NCI-H446 (cell line): ENCODE results near the gene ABHD14A.

Source experiments
- DNase-seq, 2 experiments: peaks; one replicate each; lab custom pipeline; 2025; lab: John Stamatoyannopoulos, UW

Gene ABHD14A

DNA sequence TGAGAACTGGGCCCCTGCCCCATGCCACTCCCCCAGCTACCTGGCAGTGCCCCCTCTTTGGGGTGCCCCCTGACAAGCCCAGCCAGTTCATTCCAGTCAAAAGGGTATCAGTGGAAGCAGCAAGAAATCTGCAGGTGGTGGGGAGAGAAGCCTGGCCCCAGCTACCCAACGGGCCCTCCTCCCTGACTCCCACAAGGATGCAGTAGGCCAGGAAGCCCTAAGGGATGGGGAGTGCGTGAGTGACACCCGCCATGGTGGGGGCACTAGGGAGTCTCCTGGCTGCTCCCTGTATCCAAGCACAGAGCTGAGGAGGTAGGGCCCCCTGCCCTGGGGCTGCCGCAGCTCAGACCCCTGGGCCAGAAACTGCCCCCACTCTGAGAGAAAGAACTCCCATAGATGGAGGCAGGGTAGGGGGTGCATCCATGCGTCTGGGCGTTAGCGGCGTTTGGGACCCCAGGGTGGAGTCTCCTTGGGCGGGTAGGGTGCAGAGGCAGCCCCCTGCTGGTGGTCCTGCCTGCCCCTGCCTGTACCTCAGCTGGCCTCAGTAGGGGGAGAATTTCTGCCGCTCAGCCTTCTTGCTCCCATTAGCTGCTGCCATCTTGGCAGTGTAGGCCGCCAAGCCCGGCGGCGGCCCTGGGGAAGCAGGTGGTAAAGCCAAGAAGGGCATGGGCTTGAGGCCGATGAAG is 17.2 kb upstream of the ABHD14A start:
- no peak for DNase-seq

DNA sequence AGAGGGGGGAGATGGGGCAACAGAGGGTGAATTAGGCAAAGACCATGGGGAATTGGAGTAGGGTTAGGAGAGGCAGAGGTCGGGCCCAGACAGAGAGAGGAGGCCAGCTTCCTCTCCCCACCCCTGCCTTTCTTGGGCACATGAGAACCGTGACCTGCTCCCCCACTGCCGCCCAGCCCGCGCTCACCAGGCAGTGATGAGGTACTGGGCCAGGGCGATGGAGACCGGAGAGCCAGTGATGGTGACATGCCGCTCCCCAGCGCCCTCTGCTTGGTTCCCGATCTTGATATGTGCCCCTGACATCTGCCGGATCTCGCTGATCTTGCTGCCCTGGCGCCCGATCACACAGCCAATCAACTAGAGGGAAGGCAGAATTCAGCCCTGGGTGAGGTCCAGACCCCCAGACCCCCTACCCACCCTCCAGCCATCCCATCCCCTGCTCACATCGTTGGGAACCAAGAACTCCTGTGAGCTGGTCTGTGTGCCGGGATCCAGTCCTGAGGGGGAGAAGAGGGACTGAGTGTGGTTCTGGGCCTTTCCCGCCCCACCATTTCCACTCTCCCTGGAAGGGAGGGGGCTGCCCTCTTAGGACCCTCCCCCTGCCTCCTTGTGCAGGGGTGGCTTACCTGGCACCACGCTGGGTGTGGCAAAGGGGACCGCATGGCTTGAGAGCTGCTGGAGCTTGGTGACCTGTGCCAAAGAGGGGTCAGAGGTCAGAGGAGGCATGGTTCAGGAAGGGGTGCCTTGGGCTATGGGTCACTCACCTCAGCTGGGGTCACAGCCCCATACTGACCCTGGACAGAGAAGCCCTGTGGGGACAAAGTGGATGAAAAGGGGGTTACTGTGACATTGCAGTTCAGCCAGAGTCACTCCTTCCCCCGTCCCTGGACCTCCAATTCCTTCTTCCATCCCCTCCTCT is 16.0 kb upstream of the ABHD14A start:
- no peak for DNase-seq

DNA sequence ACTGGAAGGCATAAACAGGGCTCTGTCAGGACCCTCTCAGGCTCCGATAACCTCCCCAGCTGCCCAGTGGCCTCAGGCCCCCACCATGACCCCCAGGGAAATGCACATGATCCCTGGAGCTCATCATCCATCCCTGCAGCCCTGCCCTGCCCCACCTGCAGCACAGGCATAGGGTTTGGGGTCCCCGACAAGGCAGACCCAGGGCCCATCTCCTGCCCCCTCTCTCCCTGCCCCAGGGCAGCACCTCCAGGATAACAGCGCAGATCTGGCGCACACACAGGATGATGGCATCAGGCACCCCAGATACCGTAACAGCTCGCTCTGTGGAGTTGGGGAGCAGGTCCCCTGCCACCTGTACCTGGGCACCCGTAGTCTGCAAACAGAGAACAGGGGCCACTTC is 15.2 kb upstream of the ABHD14A start:
- DNase-seq = no peak

DNA sequence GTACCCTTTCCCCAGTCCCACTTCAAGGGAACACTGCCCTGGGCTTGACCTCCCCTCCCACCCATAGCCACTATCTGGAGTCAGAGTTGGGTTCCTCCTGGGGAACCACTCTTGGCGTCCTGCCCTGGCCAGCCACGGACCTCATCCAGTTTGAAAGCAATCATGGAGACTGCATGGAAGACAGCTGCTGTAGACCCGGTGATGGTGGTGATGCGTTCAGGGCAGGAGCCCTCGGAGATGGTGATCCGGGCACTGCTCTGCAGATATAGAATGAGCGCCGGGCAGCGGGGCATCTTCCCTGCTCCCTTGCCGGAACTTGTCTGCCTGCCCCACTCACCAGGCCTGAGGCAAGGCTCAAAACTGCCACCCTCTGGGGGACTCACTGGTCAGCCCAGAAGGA is 14.5 kb upstream of the ABHD14A start:
- DNase-seq = no peak

- DNase-seq = no peak
Measured at GRCh38 chr3:51961011-51961410, 13.9 kb upstream of the ABHD14A start.

- DNase-seq = no peak
Measured at GRCh38 chr3:51961602-51962569, 13.0 kb upstream of the ABHD14A start.

GRCh38 chr3:51962854-51963530 is 11.9 kb upstream of the ABHD14A start:
- DNase-seq = peak in 1 of 2 experiments; percentile 31

DNA sequence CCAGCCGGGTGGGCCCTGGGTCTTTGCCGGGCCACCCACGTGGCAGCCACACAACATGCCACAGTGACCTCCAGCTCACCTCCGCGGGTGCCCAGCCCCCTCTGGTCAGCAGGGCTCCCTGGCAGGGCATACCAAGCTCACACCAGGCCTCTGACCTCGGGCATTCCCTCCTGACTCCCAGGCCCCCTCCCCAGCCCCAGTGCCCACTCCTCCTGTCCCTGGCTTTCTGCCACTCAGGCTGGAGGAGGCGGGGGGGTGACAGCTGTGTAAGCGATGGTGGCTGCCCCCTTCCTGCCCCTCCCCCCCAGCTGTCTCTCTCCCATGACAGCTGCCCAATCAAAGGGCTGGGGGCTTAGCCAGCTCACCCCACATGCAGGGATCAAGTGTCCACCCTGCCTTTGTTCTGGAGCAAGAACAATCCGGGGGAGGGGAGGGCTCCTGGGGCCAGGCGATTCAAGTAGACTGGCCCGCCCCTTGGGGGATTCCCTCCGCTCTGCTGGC is 10.9 kb upstream of the ABHD14A start:
- DNase-seq = no peak

DNA sequence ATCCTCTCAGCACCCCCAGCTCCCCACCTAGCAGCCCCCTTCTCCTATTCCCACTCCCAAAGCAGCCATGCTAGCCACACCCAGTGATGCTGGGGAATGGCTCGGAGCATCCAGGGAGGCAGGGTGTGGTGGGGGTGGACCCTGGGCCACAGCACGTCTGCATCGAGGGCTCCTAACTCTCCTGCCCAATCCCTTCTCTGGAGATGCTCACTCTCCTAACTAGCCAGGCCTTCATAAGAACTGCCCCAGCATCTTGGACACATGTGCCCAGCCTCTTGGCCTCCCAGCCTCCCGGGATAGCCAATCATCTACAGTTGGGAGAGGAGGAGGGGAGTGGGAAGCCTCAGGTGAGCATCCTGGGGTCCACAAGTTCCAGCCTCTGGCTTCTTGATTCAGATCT is 10.3 kb upstream of the ABHD14A start:
- no peak for DNase-seq

GRCh38 chr3:51966016-51966415 is 8.8 kb upstream of the ABHD14A start:
- no peak for DNase-seq

DNA sequence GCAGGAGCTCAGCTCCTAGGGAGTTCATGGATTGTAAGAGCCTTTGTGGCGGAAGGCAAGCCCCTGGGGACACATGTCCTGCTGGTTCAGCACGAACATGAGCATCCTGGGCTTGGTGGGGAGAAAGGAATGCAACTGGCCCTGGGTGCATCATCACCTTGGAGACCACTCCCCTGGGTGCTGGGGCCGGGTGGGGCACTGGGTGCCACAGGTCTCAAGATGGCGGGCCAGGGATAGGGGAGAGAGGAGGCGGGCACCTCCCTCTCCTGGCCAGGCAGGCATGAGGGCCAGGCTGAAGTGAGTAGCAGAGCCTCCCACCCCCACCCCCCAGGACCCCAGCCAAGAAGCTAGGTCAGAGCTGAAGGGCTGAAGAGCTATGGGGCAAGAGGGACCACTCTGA is 8.4 kb upstream of the ABHD14A start:
- no peak for DNase-seq

DNA sequence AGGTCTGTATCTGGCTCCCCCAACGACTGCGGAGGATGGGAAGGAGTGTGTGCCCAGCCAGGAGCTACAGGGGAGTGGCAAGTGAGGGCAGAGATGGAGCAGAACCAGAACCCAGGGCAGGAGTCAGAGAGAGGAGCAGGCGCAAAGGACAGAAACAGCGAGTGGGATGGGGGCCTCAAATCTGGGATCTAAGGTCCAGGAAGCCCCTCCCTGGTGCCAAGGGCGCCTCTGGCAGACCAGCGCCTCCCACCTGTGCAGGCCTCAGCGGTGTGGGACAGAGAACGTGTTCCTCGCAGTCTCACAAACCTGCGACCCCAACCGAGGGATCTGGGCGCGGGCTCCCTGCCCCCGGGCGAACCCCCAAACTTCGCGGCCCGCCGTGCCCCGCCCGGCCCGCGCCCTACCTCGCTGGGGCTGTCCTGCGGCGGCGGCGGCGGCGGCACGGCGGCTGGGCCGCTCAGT is 7.9 kb upstream of the ABHD14A start:
- DNase-seq = no peak

GRCh38 chr3:51967384-51968169 is 7.3 kb upstream of the ABHD14A start, which contains the start of gene PCBP4:
Gene PCBP4, minus strand, starts transcription at chr3:51967454. Its CDS starts 6,214 bp downstream, at chr3:51961240.
- DNase-seq = peak in 1 of 2 experiments; percentile 31

DNA sequence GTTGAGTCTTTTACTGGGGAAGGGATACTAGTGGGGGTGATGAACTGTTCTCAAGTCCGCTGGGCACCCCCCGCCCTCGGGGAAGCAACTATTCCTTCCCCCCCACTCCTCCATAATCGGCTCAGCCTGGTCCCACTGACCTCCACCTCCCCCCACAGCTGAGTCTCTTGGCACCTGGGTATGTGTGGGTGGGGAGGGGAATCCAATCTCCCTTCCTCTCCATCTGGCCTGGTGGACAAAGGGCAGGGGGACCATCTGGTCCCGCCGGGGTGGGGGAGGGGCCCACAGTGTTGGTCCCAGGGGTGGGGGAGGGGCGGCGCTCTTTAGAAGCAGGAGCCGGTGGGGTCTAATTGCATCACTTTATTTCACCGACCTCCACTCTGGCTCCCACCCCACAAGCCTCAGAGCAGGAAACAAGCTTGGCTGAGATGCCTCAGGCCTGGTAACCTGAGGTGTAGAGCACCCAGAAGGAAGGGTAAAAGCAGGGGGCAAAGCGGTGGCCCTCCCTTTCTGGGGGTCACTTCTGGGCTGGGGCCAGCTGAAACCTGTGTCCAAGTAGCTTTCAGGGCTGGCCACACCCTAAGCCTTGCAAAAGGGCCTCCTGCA is 6.6 kb upstream of the ABHD14A start:
- peak in 1 of 2 experiments; percentile 38 for DNase-seq

GRCh38 chr3:51968883-51969678 is 5.8 kb upstream of the ABHD14A start:
- DNase-seq = no peak

DNA sequence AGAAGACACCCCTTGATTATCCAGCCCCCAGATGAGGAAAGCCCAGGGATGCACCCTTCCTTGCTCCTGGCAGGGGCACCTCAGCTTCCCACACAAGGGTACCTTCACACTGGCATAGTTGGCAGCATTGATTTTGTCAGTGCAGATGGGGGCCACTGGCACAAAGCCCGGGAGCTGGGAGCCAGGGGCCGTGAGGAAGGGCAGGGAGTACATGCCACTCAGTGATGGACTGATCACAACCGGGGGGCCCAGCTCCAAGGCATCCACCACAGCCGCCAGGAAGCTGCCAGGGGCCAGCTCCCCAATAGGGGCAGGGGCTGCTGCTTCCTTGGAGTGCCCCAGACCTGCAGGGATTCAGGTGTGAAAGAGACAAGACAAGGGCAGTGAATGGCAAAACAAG is 5.0 kb upstream of the ABHD14A start:
- peak in 1 of 2 experiments; percentile 15 for DNase-seq

DNA sequence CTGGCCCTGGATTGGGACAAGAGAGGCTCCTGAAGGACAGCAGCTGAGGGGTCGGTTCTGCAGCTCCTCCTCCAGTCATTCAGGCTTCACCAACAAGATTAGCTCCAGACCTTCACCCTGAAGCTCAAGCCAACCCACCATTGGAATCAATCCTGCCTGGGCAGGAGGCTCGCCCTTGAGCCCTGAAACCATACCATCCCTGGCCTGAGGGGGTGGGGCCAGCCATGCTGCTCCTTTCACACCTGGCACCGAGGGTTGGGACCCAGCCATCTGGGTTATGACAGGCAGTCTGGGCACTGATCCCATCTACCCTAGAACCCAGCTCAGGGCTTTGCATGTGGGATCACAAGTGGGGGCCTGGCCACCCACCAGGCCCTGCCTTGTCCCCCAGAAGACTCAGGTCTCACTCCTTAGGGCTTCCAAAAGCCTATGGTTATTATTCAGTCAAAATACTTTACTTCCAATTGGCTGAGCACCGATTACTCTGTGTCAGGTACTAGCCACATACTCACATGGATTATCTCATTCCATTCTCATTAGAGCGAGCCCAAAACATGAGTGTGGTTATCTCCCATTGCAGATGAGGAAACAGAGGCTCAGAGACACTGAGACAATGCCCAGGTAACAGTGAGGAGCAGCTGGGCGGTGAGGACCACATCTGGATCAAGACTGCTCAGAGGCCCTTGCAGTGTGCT is 4.1 kb upstream of the ABHD14A start:
- DNase-seq = peak in 1 of 2 experiments; percentile 23

DNA sequence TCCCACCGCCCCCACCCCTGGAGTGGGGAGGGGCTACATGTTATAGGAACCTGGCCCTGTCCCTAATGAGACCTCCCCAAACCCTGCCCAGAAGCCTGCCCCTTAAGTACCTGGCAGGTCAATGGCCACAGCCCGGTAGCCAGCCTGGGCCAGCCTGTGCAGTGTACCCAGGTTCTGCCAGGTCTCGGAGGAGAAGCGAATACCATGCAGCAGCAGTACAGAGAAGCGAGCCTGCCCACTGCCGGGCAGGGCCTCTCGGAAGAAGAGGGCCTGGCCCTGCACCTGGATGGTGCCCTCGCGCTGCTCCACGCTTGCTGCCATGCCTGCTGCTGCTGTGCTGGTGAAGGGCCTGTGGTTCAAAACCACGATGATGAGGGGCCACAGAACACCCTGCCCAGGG is 3.5 kb upstream of the ABHD14A start:
- no peak for DNase-seq
